GM12892 (cell line): ENCODE data around the gene PROK2.

Source experiments
- POLR2A ChIP-seq: IDR thresholded peaks from 2 replicates; pipeline ENCODE4 v1.6.1; 2011; ENCODE audit warnings: low read depth, low read length, control low read depth
- TAF1 ChIP-seq: IDR thresholded peaks from 2 replicates; pipeline ENCODE4 v1.6.1; 2011; ENCODE audit warnings: low read depth, mild to moderate bottlenecking, control low read depth, low read length, borderline replicate concordance

DNA sequence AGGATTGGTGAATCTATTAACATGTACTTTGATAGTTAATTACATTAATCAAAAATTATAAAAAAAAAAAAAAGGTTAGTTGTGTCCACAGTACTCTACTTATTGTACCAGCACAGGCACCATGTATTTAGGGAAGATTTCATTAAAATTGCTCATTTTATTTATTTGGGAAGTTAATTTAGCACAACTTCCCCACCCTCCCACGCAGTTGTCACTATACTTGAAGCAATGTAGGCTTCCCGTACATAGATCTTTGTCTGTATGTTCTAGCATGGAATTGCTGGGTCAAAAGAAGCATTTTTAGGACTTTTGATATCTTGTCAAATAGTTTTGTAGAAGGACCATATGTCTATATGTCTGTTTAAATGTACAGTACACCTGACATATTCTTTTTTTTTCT is 26.9 kb downstream of the PROK2 start:
- TF ChIP-seq POLR2A: no peak
- TF ChIP-seq TAF1: no peak
